ENCODE measurements around the gene RAB30. TPM values are rescaled to one million over a fixed set of nuclear protein-coding genes. Genes with fewer than 3 reads are reported as not detected.

The RAB30 gene
- polyA plus RNA-seq, 4 donors: 3.2 to 15.9 (median 8.9) TPM

DNA sequence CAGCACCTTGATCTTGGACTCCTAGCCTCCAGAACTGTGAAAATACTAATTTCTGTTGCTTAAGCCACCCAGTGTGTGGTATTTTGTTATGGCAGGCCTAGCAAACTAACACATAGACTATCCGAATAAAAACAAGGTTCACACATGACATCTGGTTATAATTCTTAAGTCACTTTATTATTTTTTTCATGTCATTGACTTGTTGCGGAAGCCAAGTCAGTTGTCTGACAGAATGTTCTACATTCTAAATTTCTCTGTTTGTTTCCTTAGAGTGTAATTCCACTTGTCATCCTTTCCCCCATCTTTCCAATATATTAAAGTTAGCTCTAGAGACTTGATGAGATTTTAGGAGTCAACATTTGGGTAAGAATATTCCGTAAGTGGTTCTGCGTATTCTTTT is 40.6 kb downstream of the RAB30 start:
- H3K4me1 ChIP-seq (ENCODE audit: control insufficient read depth in 3 of 3, insufficient read depth in 2 of 3, low read depth in 1 of 3, low read length in 2 of 3): peaks cover 3 to 20% (median 15%) of the 10 kb centered on the region in 3 donors
- H3K4me3 ChIP-seq (ENCODE audit: low read depth in 1 of 3, low read length in 3 of 3): no peak overlapping the region
- H3K27me3 ChIP-seq (ENCODE audit: control insufficient read depth in 3 of 3, insufficient read depth in 3 of 3, low read length in 3 of 3): no peaks in the 10 kb centered on the region
- H3K36me3 ChIP-seq (ENCODE audit: control insufficient read depth in 3 of 3, insufficient read depth in 2 of 3, low read depth in 1 of 3, low read length in 3 of 3): peaks cover 0 to 3% (median 2%) of the 10 kb centered on the region in 3 donors
- no peaks in the 10 kb centered on the region for H3K9me3 ChIP-seq (ENCODE audit: control insufficient read depth in 2 of 2, insufficient read depth in 1 of 2, low read depth in 1 of 2, low read length in 1 of 2)
- 88 to 99% (median 99%) methylated on average over 4 of the region's 4 CpGs for whole genome bisulfite sequencing, 3 donors
- H3K27ac ChIP-seq (ENCODE audit: low read depth in 1 of 3, low read length in 2 of 3): no peak overlapping the region
- DNase-seq (no peak), FAIRE-seq (no peak)

DNA sequence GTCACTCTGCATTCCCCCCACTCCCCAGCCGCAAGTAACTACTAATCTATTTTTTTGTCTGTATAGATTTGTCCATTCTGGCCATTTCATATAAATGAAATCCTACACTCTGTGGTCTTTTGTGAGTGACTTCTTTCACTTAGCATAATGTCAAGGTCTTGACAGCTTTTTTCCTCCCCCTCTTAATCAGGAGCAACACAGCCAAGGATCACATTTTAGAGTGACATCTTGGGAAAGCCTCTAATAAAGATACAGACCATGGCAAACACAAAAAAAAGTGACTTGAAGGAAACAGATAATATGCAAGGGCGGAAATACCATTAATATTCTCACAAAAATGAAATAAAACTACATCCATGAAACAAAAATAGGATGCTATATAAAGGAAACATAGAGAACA is 43.9 kb downstream of the RAB30 start:
- H3K4me1 ChIP-seq (ENCODE audit: control insufficient read depth in 3 of 3, insufficient read depth in 2 of 3, low read depth in 1 of 3, low read length in 2 of 3): peaks cover 3 to 6% (median 6%) of the 10 kb centered on the region in 3 donors
- H3K36me3 ChIP-seq (ENCODE audit: control insufficient read depth in 3 of 3, insufficient read depth in 2 of 3, low read depth in 1 of 3, low read length in 3 of 3): peaks cover 0 to 3% (median 2%) of the 10 kb centered on the region in 3 donors
- H3K27me3 ChIP-seq (ENCODE audit: control insufficient read depth in 3 of 3, insufficient read depth in 3 of 3, low read length in 3 of 3): no peaks in the 10 kb centered on the region
- H3K27ac ChIP-seq (ENCODE audit: low read depth in 1 of 3, low read length in 2 of 3): no peak overlapping the region
- no peaks in the 10 kb centered on the region for H3K9me3 ChIP-seq (ENCODE audit: control insufficient read depth in 2 of 2, insufficient read depth in 1 of 2, low read depth in 1 of 2, low read length in 1 of 2)
- 95 to 98% (median 96%) methylated on average over 2 of the region's 2 CpGs for WGBS, 3 donors
- no peak overlapping the region for H3K4me3 ChIP-seq (ENCODE audit: low read depth in 1 of 3, low read length in 3 of 3)
- no peak for DNase-seq
- FAIRE-seq: no peak

GRCh38 chr11:83027289-83027688 is 44.4 kb downstream of the RAB30 start:
- no peaks in the 10 kb centered on the region for H3K9me3 ChIP-seq (ENCODE audit: control insufficient read depth in 2 of 2, insufficient read depth in 1 of 2, low read depth in 1 of 2, low read length in 1 of 2)
- no peak for FAIRE-seq
- no peak overlapping the region for H3K27ac ChIP-seq (ENCODE audit: low read depth in 1 of 3, low read length in 2 of 3)
- 84 to 89% (median 87%) methylated on average over 5 of the region's 5 CpGs for WGBS, 3 donors
- peaks cover 0 to 3% (median 2%) of the 10 kb centered on the region in 3 donors for H3K36me3 ChIP-seq (ENCODE audit: control insufficient read depth in 3 of 3, insufficient read depth in 2 of 3, low read depth in 1 of 3, low read length in 3 of 3)
- no peak overlapping the region for H3K4me3 ChIP-seq (ENCODE audit: low read depth in 1 of 3, low read length in 3 of 3)
- no peaks in the 10 kb centered on the region for H3K27me3 ChIP-seq (ENCODE audit: control insufficient read depth in 3 of 3, insufficient read depth in 3 of 3, low read length in 3 of 3)
- DNase-seq: no peak
- peaks cover 3 to 6% (median 6%) of the 10 kb centered on the region in 3 donors for H3K4me1 ChIP-seq (ENCODE audit: control insufficient read depth in 3 of 3, insufficient read depth in 2 of 3, low read depth in 1 of 3, low read length in 2 of 3)

DNA sequence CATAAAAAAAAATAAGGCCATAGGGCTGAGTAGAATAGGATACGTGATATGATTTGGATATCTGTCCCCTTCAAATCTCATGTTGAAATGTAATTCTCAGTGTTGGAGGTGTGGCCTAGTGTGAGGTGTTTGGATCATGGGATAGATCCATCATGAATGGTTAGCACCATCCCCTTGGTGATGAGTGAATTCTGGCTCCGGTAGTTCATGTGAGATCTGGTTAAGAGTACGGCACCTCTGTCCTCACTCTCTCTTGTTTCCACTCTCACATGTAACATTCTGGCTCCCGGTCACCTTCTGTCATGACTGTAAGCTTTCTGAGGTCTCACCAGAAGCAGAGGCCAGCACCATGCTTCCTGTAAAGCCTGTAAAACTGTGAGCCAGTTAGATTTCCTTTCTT is 45.5 kb downstream of the RAB30 start:
- Histone ChIP-seq H3K27me3 (ENCODE audit: control insufficient read depth in 3 of 3, insufficient read depth in 3 of 3, low read length in 3 of 3) (no peaks in the 10 kb centered on the region), H3K27ac (ENCODE audit: low read depth in 1 of 3, low read length in 2 of 3) (no peak overlapping the region), H3K9me3 (ENCODE audit: control insufficient read depth in 2 of 2, insufficient read depth in 1 of 2, low read depth in 1 of 2, low read length in 1 of 2) (no peaks in the 10 kb centered on the region), H3K36me3 (ENCODE audit: control insufficient read depth in 3 of 3, insufficient read depth in 2 of 3, low read depth in 1 of 3, low read length in 3 of 3) (peaks cover 0 to 3% (median 2%) of the 10 kb centered on the region in 3 donors), H3K4me1 (ENCODE audit: control insufficient read depth in 3 of 3, insufficient read depth in 2 of 3, low read depth in 1 of 3, low read length in 2 of 3) (peaks cover 3 to 6% (median 6%) of the 10 kb centered on the region in 3 donors), H3K4me3 (ENCODE audit: low read depth in 1 of 3, low read length in 3 of 3) (no peak overlapping the region)
- whole genome bisulfite sequencing, 3 donors: 97 to 99% (median 99%) methylated on average over 4 of the region's 4 CpGs
- no peak for DNase-seq
- FAIRE-seq: no peak

GRCh38 chr11:83025267-83025704 is 46.4 kb downstream of the RAB30 start:
- DNase-seq (no peak), FAIRE-seq (no peak)
- Histone ChIP-seq H3K4me1 (ENCODE audit: control insufficient read depth in 3 of 3, insufficient read depth in 2 of 3, low read depth in 1 of 3, low read length in 2 of 3) (peaks cover 3 to 6% (median 6%) of the 10 kb centered on the region in 3 donors), H3K27me3 (ENCODE audit: control insufficient read depth in 3 of 3, insufficient read depth in 3 of 3, low read length in 3 of 3) (no peaks in the 10 kb centered on the region), H3K4me3 (ENCODE audit: low read depth in 1 of 3, low read length in 3 of 3) (no peak overlapping the region), H3K36me3 (ENCODE audit: control insufficient read depth in 3 of 3, insufficient read depth in 2 of 3, low read depth in 1 of 3, low read length in 3 of 3) (peaks cover 0 to 2% (median 2%) of the 10 kb centered on the region in 3 donors), H3K9me3 (ENCODE audit: control insufficient read depth in 2 of 2, insufficient read depth in 1 of 2, low read depth in 1 of 2, low read length in 1 of 2) (no peaks in the 10 kb centered on the region), H3K27ac (ENCODE audit: low read depth in 1 of 3, low read length in 2 of 3) (no peak overlapping the region)
- WGBS, 3 donors: 44 to 68% (median 60%) methylated on average over 2 of the region's 2 CpGs

DNA sequence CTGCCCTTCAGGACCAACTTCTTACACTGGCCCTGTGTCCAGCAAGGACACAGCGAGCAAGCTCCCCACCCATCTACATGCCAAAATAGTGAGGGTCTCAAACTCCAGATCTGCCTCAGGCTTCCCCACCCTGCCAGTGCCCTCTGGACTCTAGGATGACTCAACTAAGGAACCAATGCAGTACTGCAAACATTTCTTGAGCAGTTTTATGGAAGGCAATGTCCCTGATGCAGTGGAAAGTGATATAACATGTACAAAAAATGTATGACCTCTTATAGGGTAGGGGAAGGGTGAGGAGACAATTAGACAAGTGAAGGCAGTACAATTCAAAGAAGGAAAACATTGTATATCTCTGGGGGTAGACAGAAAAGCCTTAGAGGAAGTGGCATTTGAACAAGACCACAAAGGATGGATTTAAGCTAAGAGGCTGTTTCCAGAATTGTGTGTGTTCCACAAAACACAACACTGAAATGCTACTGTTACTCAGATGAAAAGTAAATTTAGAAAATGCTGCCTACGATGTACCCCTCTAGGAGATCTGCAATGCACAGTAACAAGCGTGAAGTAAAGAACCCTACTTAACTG is 47.3 kb downstream of the RAB30 start:
- peak; percentile 37 to 44 for DNase-seq
- WGBS, 3 donors: 83 to 91% (median 85%) methylated on average over 3 of the region's 3 CpGs
- Histone ChIP-seq H3K9me3 (ENCODE audit: control insufficient read depth in 2 of 2, insufficient read depth in 1 of 2, low read depth in 1 of 2, low read length in 1 of 2) (no peaks in the 10 kb centered on the region), H3K27me3 (ENCODE audit: control insufficient read depth in 3 of 3, insufficient read depth in 3 of 3, low read length in 3 of 3) (no peaks in the 10 kb centered on the region), H3K36me3 (ENCODE audit: control insufficient read depth in 3 of 3, insufficient read depth in 2 of 3, low read depth in 1 of 3, low read length in 3 of 3) (peaks cover 0 to 2% (median 0%) of the 10 kb centered on the region in 3 donors), H3K4me3 (ENCODE audit: low read depth in 1 of 3, low read length in 3 of 3) (no peak overlapping the region), H3K27ac (ENCODE audit: low read depth in 1 of 3, low read length in 2 of 3) (no peak overlapping the region), H3K4me1 (ENCODE audit: control insufficient read depth in 3 of 3, insufficient read depth in 2 of 3, low read depth in 1 of 3, low read length in 2 of 3) (peaks cover 3 to 6% (median 6%) of the 10 kb centered on the region in 3 donors)
- FAIRE-seq: no peak

GRCh38 chr11:83023410-83023809 is 48.3 kb downstream of the RAB30 start:
- H3K27ac ChIP-seq (ENCODE audit: low read depth in 1 of 3, low read length in 2 of 3): no peak overlapping the region
- H3K9me3 ChIP-seq (ENCODE audit: control insufficient read depth in 2 of 2, insufficient read depth in 1 of 2, low read depth in 1 of 2, low read length in 1 of 2): no peaks in the 10 kb centered on the region
- H3K27me3 ChIP-seq (ENCODE audit: control insufficient read depth in 3 of 3, insufficient read depth in 3 of 3, low read length in 3 of 3): no peaks in the 10 kb centered on the region
- H3K36me3 ChIP-seq (ENCODE audit: control insufficient read depth in 3 of 3, insufficient read depth in 2 of 3, low read depth in 1 of 3, low read length in 3 of 3): peaks cover 0 to 2% (median 0%) of the 10 kb centered on the region in 3 donors
- no peak overlapping the region for H3K4me3 ChIP-seq (ENCODE audit: low read depth in 1 of 3, low read length in 3 of 3)
- FAIRE-seq (no peak), DNase-seq (no peak)
- 59 to 86% (median 78%) methylated on average over 4 of the region's 4 CpGs for whole genome bisulfite sequencing, 3 donors
- H3K4me1 ChIP-seq (ENCODE audit: control insufficient read depth in 3 of 3, insufficient read depth in 2 of 3, low read depth in 1 of 3, low read length in 2 of 3): peaks cover 3 to 6% (median 6%) of the 10 kb centered on the region in 3 donors

- Histone ChIP-seq H3K27ac (ENCODE audit: low read depth in 1 of 3, low read length in 2 of 3) (no peak overlapping the region), H3K4me3 (ENCODE audit: low read depth in 1 of 3, low read length in 3 of 3) (no peak overlapping the region), H3K36me3 (ENCODE audit: control insufficient read depth in 3 of 3, insufficient read depth in 2 of 3, low read depth in 1 of 3, low read length in 3 of 3) (no peaks in the 10 kb centered on the region), H3K9me3 (ENCODE audit: control insufficient read depth in 2 of 2, insufficient read depth in 1 of 2, low read depth in 1 of 2, low read length in 1 of 2) (no peaks in the 10 kb centered on the region), H3K4me1 (ENCODE audit: control insufficient read depth in 3 of 3, insufficient read depth in 2 of 3, low read depth in 1 of 3, low read length in 2 of 3) (peaks cover 3 to 6% (median 6%) of the 10 kb centered on the region in 3 donors), H3K27me3 (ENCODE audit: control insufficient read depth in 3 of 3, insufficient read depth in 3 of 3, low read length in 3 of 3) (no peaks in the 10 kb centered on the region)
- FAIRE-seq (no peak), DNase-seq (no peak)
- WGBS, 3 donors: 90 to 100% (median 98%) methylated on average over 2 of the region's 2 CpGs
These were observed 49.9 kb downstream of the RAB30 start for GRCh38 chr11:83021780-83022125.
